Measurements from ENCODE around the gene KCND1.

Gene KCND1

DNA sequence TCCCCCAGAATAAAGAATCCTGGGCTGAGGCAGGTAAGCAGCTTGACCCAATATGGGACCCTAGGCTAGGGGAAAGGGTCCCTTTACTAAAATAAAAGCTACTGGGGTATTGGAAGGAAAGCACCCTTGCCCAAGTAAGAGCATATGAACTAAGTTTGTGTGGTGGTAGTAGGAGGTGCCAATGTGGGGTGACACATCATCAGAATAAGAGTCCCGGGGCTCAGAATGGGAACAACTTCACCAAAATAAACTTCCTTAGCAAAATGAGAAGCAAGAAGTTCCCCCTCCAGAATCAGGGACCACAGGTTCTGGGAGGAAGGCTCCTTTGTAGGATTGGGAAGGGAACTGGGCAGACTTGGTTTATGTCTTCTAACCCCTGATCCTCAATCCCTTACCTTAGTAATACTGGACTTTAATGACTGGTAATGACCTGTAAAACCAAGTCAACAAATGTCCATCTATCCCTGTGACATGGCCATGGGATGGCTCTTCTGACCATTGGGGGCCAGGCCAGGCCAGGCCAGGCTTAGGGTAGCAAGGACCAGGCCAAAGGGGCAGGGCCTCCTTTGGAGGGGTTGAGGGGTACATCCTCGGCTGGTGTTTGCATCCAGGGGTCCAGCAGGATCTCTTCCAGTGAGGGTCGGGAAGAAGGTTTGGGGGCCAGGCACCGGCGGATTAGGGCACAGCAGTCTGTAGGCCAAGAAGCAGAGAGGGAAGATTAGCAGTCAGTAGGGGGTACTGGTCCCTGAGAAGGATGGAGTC lies 57.9 kb downstream of the KCND1 start:
- no peak for DNase-seq (ENCODE audit: low read depth in 2 of 2)

DNA sequence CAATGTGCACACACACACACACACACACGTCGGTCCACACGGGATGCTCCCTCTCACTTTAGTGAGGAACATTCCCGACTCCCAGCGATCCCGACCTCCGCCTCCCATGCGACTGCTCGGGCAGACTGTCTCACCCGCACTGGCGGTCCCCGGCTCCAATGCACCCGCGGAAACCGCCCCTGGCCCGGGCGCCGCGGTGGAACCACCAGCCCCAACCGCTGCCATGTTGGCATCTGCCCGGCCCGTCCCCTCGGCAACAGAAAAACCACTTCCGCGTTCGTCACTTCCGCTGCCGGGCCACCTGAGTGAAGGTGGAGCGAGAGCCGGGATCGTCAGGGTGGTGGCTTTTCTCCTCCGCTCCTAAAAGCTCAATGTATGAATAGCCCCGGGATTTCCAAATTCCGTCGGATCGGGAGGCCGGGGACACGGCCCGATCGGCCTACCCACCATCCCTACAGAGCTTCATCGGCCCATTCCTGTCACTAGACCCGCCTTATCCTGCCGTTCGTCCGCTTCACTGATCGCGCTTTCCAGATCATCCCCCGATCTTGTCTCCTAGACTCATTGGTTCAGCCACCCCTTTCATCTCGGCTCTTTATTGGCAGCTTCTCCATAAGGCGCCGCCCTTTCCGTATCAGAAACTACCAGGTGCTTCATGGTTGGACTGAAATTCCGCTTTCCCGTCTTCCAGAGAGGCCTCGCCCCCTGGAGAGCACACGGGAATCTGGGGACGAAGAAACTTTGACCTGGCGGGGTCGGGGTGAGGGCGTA lies 60.0 kb downstream of the KCND1 start, which contains the start of gene SLC35A2:
Gene SLC35A2 (minus strand): TSS at position 235 of the 771 bp plus-strand sequence. CDS start 10 bp downstream, at position 225.
- no peak for DNase-seq (ENCODE audit: low read depth in 2 of 2)
